Glomerular endothelial cell (primary cell): ENCODE data around the gene MFSD11. TPM values are rescaled to one million over a fixed set of nuclear protein-coding genes. Genes with fewer than 3 reads are reported as not detected.
"Not testable (repeated sequence)": the region's sequence is repeated elsewhere in the genome, so short reads cannot be mapped to it uniquely, and the experiment has no call there.

Experiments used
- DNase-seq: peaks from one replicate; pipeline ENCODE4 v3.0.0-alpha.2; 2011; ENCODE audit warnings: low read depth, low spot score; ENCODE audit errors: extremely low read depth
- total RNA-seq: library from RNA; depleted of rRNA; stranded (reverse); fragments of >200 nt; gene quantifications from 2 replicates; pipeline ENCODE4 v1.2.3, GENCODE V29; 2015

The MFSD11 gene
- total RNA-seq = 31.2 and 35.6 TPM in 2 replicates

- no peak for DNase-seq
These were observed at the start of gene MFSD11 for GRCh38 chr17:76737676-76738467. Gene MFSD11, plus strand, starts transcription at chr17:76738119. Its CDS starts 234 bp downstream, at chr17:76738353.

- no peak for DNase-seq
These were observed 49.7 kb upstream of the MFSD11 start for GRCh38 chr17:76688165-76688622.

- DNase-seq = no peak
These were observed 48.1 kb upstream of the MFSD11 start for GRCh38 chr17:76689859-76690258.

GRCh38 chr17:76690596-76691280 lies 47.2 kb upstream of the MFSD11 start:
- DNase-seq = no peak

GRCh38 chr17:76691379-76692191 lies 46.3 kb upstream of the MFSD11 start:
- DNase-seq = no peak

GRCh38 chr17:76695059-76695831 lies 42.7 kb upstream of the MFSD11 start:
- DNase-seq = no peak

GRCh38 chr17:76696763-76697701 lies 40.9 kb upstream of the MFSD11 start:
- DNase-seq = no peak

- no peak for DNase-seq
These were observed 40.0 kb upstream of the MFSD11 start for GRCh38 chr17:76697702-76698465.

GRCh38 chr17:76698466-76698977 lies 39.4 kb upstream of the MFSD11 start:
- not testable (repeated sequence) for DNase-seq

GRCh38 chr17:76700270-76700616 lies 37.7 kb upstream of the MFSD11 start:
- DNase-seq = no peak

GRCh38 chr17:76700617-76701470 lies 37.1 kb upstream of the MFSD11 start:
- no peak for DNase-seq

GRCh38 chr17:76701471-76701967 lies 36.4 kb upstream of the MFSD11 start:
- DNase-seq = no peak

GRCh38 chr17:76702076-76702475 lies 35.8 kb upstream of the MFSD11 start:
- no peak for DNase-seq

GRCh38 chr17:76702941-76703637 lies 34.8 kb upstream of the MFSD11 start:
- DNase-seq = no peak

GRCh38 chr17:76704805-76705204 lies 33.1 kb upstream of the MFSD11 start:
- DNase-seq = no peak

GRCh38 chr17:76706817-76707216 lies 31.1 kb upstream of the MFSD11 start:
- no peak for DNase-seq
